Measurements from ENCODE around the gene NRF1. TPM values are rescaled to one million over a fixed set of nuclear protein-coding genes. Genes with fewer than 3 reads are reported as not detected.

NRF1 gene
- total RNA-seq, 1 experiment from 2014 or later: 14.0 TPM

- no peak for TF ChIP-seq SIN3A (IDR thresholded peaks at IDR 0.05; ENCODE audit: borderline replicate concordance, insufficient read depth, low read depth, low read length)
- TF ChIP-seq POLR2AphosphoS5 (IDR thresholded peaks at IDR 0.05; ENCODE audit: low read depth, low read length): no peak
- TF ChIP-seq TCF7L2 (IDR thresholded peaks at IDR 0.05; ENCODE audit: low read depth, low read length): no peak
- TF ChIP-seq, protein P1, sequence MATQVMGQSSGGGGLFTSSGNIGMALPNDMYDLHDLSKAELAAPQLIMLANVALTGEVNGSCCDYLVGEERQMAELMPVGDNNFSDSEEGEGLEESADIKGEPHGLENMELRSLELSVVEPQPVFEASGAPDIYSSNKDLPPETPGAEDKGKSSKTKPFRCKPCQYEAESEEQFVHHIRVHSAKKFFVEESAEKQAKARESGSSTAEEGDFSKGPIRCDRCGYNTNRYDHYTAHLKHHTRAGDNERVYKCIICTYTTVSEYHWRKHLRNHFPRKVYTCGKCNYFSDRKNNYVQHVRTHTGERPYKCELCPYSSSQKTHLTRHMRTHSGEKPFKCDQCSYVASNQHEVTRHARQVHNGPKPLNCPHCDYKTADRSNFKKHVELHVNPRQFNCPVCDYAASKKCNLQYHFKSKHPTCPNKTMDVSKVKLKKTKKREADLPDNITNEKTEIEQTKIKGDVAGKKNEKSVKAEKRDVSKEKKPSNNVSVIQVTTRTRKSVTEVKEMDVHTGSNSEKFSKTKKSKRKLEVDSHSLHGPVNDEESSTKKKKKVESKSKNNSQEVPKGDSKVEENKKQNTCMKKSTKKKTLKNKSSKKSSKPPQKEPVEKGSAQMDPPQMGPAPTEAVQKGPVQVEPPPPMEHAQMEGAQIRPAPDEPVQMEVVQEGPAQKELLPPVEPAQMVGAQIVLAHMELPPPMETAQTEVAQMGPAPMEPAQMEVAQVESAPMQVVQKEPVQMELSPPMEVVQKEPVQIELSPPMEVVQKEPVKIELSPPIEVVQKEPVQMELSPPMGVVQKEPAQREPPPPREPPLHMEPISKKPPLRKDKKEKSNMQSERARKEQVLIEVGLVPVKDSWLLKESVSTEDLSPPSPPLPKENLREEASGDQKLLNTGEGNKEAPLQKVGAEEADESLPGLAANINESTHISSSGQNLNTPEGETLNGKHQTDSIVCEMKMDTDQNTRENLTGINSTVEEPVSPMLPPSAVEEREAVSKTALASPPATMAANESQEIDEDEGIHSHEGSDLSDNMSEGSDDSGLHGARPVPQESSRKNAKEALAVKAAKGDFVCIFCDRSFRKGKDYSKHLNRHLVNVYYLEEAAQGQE (IDR thresholded peaks at IDR 0.05; ENCODE audit: insufficient read depth in 1 of 2, low read depth in 2 of 2, low read length in 1 of 2): no peak
- Histone ChIP-seq H3K9me3 (ENCODE audit: control insufficient read depth, insufficient read depth, low read depth, low read length) (peaks cover 3% of the 10 kb centered on the region; the same call in 1 of the 2 replicates), H3K27ac (ENCODE audit: low read length) (peak overlapping the region; percentile 13; the same call in 1 of the 2 replicates), H3K27me3 (ENCODE audit: control insufficient read depth, insufficient read depth, low read length) (no peaks in the 10 kb centered on the region), H3K4me3 (ENCODE audit: low read depth in 2 of 2, low read length in 2 of 2) (no peak overlapping the region), H3K36me3 (ENCODE audit: control insufficient read depth, insufficient read depth, low read length) (no peaks in the 10 kb centered on the region), H3K4me1 (ENCODE audit: control insufficient read depth, insufficient read depth, low read length) (peaks cover 8% of the 10 kb centered on the region)
- ATAC-seq (peak; percentile 95), DNase-seq (ENCODE audit: low read depth, low spot score) (peak; percentile 92)
- intact Hi-C loops (cut with micrococcal nuclease; ENCODE audit: unreplicated experiment) (loop anchor here (5.0 kb wide), 1 partner anchor 347 kb away; no protein-coding TSS in a partner anchor), in situ Hi-C loops (cut with HindIII; ENCODE audit: low pct_unique_long_range_greater_than_20kb, low sequenced_read_pairs) (no loop called here)
- POLR2A ChIA-PET: interaction anchor here (0.6 kb wide), 1 partner anchor 164 kb away, joined by 5 read pairs; no protein-coding TSS in a partner anchor
- BruUV-seq (replicated peaks): no TSS peak
- CTCF ChIA-PET: interaction anchor here (1.2 kb wide), 1 partner anchor 160 kb away, joined by 7 read pairs; no protein-coding TSS in a partner anchor
These were observed 53.5 kb downstream of the NRF1 start for GRCh38 chr7:129665013-129665401.

GRCh38 chr7:129667116-129667515 lies 55.6 kb downstream of the NRF1 start:
- DNase-seq (ENCODE audit: low read depth, low spot score): no peak
- TF ChIP-seq, protein P2, sequence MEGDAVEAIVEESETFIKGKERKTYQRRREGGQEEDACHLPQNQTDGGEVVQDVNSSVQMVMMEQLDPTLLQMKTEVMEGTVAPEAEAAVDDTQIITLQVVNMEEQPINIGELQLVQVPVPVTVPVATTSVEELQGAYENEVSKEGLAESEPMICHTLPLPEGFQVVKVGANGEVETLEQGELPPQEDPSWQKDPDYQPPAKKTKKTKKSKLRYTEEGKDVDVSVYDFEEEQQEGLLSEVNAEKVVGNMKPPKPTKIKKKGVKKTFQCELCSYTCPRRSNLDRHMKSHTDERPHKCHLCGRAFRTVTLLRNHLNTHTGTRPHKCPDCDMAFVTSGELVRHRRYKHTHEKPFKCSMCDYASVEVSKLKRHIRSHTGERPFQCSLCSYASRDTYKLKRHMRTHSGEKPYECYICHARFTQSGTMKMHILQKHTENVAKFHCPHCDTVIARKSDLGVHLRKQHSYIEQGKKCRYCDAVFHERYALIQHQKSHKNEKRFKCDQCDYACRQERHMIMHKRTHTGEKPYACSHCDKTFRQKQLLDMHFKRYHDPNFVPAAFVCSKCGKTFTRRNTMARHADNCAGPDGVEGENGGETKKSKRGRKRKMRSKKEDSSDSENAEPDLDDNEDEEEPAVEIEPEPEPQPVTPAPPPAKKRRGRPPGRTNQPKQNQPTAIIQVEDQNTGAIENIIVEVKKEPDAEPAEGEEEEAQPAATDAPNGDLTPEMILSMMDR (IDR thresholded peaks at IDR 0.05): no peak
- TF ChIP-seq POLR2AphosphoS5 (IDR thresholded peaks at IDR 0.05; ENCODE audit: low read depth, low read length) (no peak), TCF7L2 (IDR thresholded peaks at IDR 0.05; ENCODE audit: low read depth, low read length) (no peak), SIN3A (IDR thresholded peaks at IDR 0.05; ENCODE audit: borderline replicate concordance, insufficient read depth, low read depth, low read length) (no peak)
- TF ChIP-seq, protein P1 (IDR thresholded peaks at IDR 0.05; ENCODE audit: insufficient read depth in 1 of 2, low read depth in 2 of 2, low read length in 1 of 2): no peak
- no TSS peak for BruUV-seq (replicated peaks)
- peaks cover 8% of the 10 kb centered on the region for H3K4me1 ChIP-seq (ENCODE audit: control insufficient read depth, insufficient read depth, low read length)
- no peaks in the 10 kb centered on the region for H3K27me3 ChIP-seq (ENCODE audit: control insufficient read depth, insufficient read depth, low read length)
- H3K9me3 ChIP-seq (ENCODE audit: control insufficient read depth, insufficient read depth, low read depth, low read length): no peaks in the 10 kb centered on the region
- intact Hi-C loops (cut with micrococcal nuclease; ENCODE audit: unreplicated experiment) (loop anchor here (5.0 kb wide), 1 partner anchor 345 kb away; no protein-coding TSS in a partner anchor), in situ Hi-C loops (cut with HindIII; ENCODE audit: low pct_unique_long_range_greater_than_20kb, low sequenced_read_pairs) (no loop called here)
- CTCF ChIA-PET: no interaction called here
- H3K4me3 ChIP-seq (ENCODE audit: low read depth in 2 of 2, low read length in 2 of 2): no peak overlapping the region
- POLR2A ChIA-PET: no interaction called here
- H3K36me3 ChIP-seq (ENCODE audit: control insufficient read depth, insufficient read depth, low read length): no peaks in the 10 kb centered on the region
- H3K27ac ChIP-seq (ENCODE audit: low read length): no peak overlapping the region
- no peak for ATAC-seq
